ENCODE measurements around the gene SOCS1. TPM values are rescaled to one million over a fixed set of nuclear protein-coding genes. Genes with fewer than 3 reads are reported as not detected.

SOCS1 gene
- total and polyA plus RNA-seq, 9 of the 15 experiments (the other 6 are each of a cell fraction or from before 2014, with no cell fraction given) = 0.04 to 7.5 (median 2.3) TPM

GRCh38 chr16:11272484-11272883 lies 16.5 kb upstream of the SOCS1 start:
- in situ Hi-C loops (cut with MboI) (no loop called here), intact Hi-C loops (cut with micrococcal nuclease) (no loop called here)
- Histone ChIP-seq H3K9me1 (ENCODE audit: control insufficient read depth, insufficient read depth, low read length) (no peaks in the 10 kb centered on the region), H3K27ac (ENCODE audit: extremely low read depth, low read depth, low read length) (no peak overlapping the region), H3K4me2 (ENCODE audit: insufficient read depth, low read length) (no peak overlapping the region), H3K36me3 (ENCODE audit: control insufficient read depth, insufficient read depth, low read length) (no peaks in the 10 kb centered on the region), H3K4me1 (replicated peaks in 1 of 2; ENCODE audit: control insufficient read depth in 2 of 2, insufficient read depth in 2 of 2, low read length in 2 of 2) (peaks cover 0 to 16% of the 10 kb centered on the region in 2 experiments; a peak in 1 of 5 replicates), H3K27me3 (ENCODE audit: control insufficient read depth in 2 of 2, insufficient read depth in 2 of 2, low read length in 2 of 2) (peaks cover 18 to 31% of the 10 kb centered on the region in 2 experiments; a peak in 4 of 5 replicates), H2AFZ (ENCODE audit: low read depth, low read length) (no peak overlapping the region), H3K4me3 (no peak overlapping the region), H3K9ac (ENCODE audit: insufficient read depth in 1 of 2, low read depth in 2 of 2, low read length in 2 of 2) (no peak overlapping the region), H3K9me3 (replicated peaks; ENCODE audit: control insufficient read depth, insufficient read depth, low read depth, low read length) (no peaks in the 10 kb centered on the region), H3K79me2 (ENCODE audit: control insufficient read depth, insufficient read depth, low read length) (no peaks in the 10 kb centered on the region), H4K20me1 (replicated peaks; ENCODE audit: control insufficient read depth, insufficient read depth, low read length) (0 out of 2 replicates have a peak, but pooled peaks cover 2% of the 10 kb centered on the region)
- POLR2A ChIA-PET = interaction anchor here (0.6 to 1.8 kb wide), 4 partner anchors 11 to 62 kb away, joined by 3 to 8 read pairs (median 5); partner anchors contain the start of gene SOCS1
- CTCF ChIA-PET (ENCODE audit: low intra/inter-chr PET ratio) = no interaction called here
- TF ChIP-seq ZNF449 (CRISPR knock-in tag; IDR thresholded peaks at IDR 0.05) = no peak
- no peak for TF ChIP-seq CCAR2 (IDR thresholded peaks at IDR 0.05; ENCODE audit: low read depth, low read length)
- TF ChIP-seq RBBP5 (IDR thresholded peaks at IDR 0.05; ENCODE audit: borderline replicate concordance, insufficient read depth, low read length, poor library complexity, severe bottlenecking) = no peak
- no peak for TF ChIP-seq RFX5 (IDR thresholded peaks at IDR 0.05; ENCODE audit: low read depth, low read length)
- no peak for TF ChIP-seq MTA3 (IDR thresholded peaks at IDR 0.05; ENCODE audit: borderline replicate concordance)
- no peak for TF ChIP-seq HNRNPLL (IDR thresholded peaks at IDR 0.05; ENCODE audit: low read depth, low read length, poor library complexity, severe bottlenecking)
- TF ChIP-seq ZMIZ1 (IDR thresholded peaks at IDR 0.05; ENCODE audit: low read depth in 2 of 2, low read length in 2 of 2) = no peak
- TF ChIP-seq ETV1 (tag; conservative IDR thresholded peaks at IDR 0.05; ENCODE audit: low read depth) = no peak
- no peak for TF ChIP-seq HES1 (IDR thresholded peaks at IDR 0.05; ENCODE audit: low read depth)
- no peak for TF ChIP-seq SPI1 (IDR thresholded peaks at IDR 0.05; ENCODE audit: borderline replicate concordance, low read depth, low read length)
- TF ChIP-seq SMARCA5 (IDR thresholded peaks at IDR 0.05) = no peak
- TF ChIP-seq IRF9 (tag; IDR thresholded peaks at IDR 0.05) = no peak
- TF ChIP-seq COPS2 (conservative IDR thresholded peaks at IDR 0.05) = no peak
- no peak for TF ChIP-seq ZNF766 (CRISPR knock-in tag; conservative IDR thresholded peaks at IDR 0.05)
- FAIRE-seq (no peak), DNase-seq (ENCODE audit: extremely low read depth in 1 of 4, low spot score in 3 of 4) (no peak), ATAC-seq (no peak)
- BruUV-seq (replicated peaks) = no TSS peak
- 18% methylated on average over 6 of the region's 6 CpGs for WGBS (ENCODE audit: insufficient coverage, low coverage, missing lambda C conversion rate)

Measured in K562 (cell line).